Keratinocyte (primary cell): Measurements from ENCODE around the gene FASN.
"Not testable (repeated sequence)": the region's sequence is repeated elsewhere in the genome, so short reads cannot be mapped to it uniquely, and the experiment has no call there.

ENCODE experiments used
- EZH2 ChIP-seq: IDR thresholded peaks from one replicate; pipeline ENCODE4 v1.6.1; 2012; ENCODE audit warnings: inconsistent platforms, mild to moderate bottlenecking, low read length, moderate library complexity
- TF ChIP-seq, protein P1 (sequence below), 3 experiments: IDR thresholded peaks in 1 of 3; conservative IDR thresholded peaks in 1 of 3; optimal IDR thresholded peaks in 1 of 3; 2 replicates in 2 of 3; 3 replicates in 1 of 3; pipeline versions ENCODE3 to v1.5.1; 2011; ENCODE audit warnings: low read length in 3 of 3, mild to moderate bottlenecking in 3 of 3, moderate library complexity in 2 of 3, control low read depth in 1 of 3, inconsistent platforms in 1 of 3; ENCODE audit not compliant: insufficient read depth in 2 of 3; ENCODE audit errors: extremely low read depth in 1 of 3

DNA sequence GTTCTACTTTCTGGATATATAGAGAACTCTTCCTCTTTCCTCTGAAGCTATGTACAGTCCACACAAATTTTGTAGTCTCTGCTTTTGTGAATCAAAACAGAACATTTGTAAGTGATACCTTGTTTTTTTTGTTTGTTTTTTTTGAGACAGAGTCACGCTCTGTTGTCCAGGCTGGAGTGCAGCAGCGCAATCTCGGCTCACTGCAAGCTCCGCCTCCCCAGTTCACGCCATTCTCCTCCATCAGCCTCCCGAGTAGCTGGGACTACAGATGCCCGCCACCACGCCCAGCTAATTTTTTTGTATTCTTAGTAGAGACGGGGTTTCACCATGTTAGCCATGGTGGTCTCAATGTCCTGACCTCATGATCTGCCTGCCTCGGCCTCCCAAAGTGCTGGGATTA, 41.9 kb upstream of the FASN start:
- TF ChIP-seq, protein P1, sequence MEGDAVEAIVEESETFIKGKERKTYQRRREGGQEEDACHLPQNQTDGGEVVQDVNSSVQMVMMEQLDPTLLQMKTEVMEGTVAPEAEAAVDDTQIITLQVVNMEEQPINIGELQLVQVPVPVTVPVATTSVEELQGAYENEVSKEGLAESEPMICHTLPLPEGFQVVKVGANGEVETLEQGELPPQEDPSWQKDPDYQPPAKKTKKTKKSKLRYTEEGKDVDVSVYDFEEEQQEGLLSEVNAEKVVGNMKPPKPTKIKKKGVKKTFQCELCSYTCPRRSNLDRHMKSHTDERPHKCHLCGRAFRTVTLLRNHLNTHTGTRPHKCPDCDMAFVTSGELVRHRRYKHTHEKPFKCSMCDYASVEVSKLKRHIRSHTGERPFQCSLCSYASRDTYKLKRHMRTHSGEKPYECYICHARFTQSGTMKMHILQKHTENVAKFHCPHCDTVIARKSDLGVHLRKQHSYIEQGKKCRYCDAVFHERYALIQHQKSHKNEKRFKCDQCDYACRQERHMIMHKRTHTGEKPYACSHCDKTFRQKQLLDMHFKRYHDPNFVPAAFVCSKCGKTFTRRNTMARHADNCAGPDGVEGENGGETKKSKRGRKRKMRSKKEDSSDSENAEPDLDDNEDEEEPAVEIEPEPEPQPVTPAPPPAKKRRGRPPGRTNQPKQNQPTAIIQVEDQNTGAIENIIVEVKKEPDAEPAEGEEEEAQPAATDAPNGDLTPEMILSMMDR (optimal IDR thresholded peaks at IDR 0.05 in 1 of 3, IDR thresholded peaks at IDR 0.05 in 1 of 3, conservative IDR thresholded peaks at IDR 0.05 in 1 of 3; ENCODE audit: extremely low read depth in 1 of 3, insufficient read depth in 2 of 3, low read length in 3 of 3): not testable (repeated sequence)
- not testable (repeated sequence) for TF ChIP-seq EZH2
